ENCODE data around the gene REEP1. TPM values are rescaled to one million over a fixed set of nuclear protein-coding genes. Genes with fewer than 3 reads are reported as not detected.
"Not testable (repeated sequence)": the region's sequence is repeated elsewhere in the genome, so short reads cannot be mapped to it uniquely, and the experiment has no call there.

The REEP1 gene
- total RNA-seq, 1 donor: 0.63 TPM

DNA sequence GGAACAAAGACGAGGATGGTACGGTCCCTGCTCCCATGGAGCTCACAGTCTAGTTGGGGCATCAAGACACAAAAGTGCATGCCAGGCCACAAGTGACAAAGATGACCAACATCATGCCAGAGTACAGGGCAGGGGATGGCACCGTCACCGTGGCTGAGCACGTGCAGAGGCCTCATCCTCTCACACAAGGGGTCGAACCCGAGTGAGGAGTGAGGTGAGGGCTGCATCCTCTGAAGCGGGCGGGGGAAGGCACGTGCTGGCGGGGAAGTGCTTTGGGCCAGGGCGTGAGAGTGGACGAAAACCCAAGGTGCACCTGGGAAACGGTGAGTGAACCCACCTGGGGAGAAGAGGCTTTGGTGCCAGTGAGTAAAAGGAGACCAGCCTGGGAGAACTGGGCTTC lies 97.2 kb downstream of the REEP1 start:
- no peaks in the 10 kb centered on the region for H3K9me3 ChIP-seq (ENCODE audit: low read depth, low read length)
- peaks cover 40% of the 10 kb centered on the region for H3K4me1 ChIP-seq (ENCODE audit: insufficient read depth, low read length)
- no peaks in the 10 kb centered on the region for H3K27me3 ChIP-seq (ENCODE audit: insufficient read depth, low read length)
- H3K4me3 ChIP-seq (ENCODE audit: low read length): no peak overlapping the region

- peaks cover 40% of the 10 kb centered on the region for H3K4me1 ChIP-seq (ENCODE audit: insufficient read depth, low read length)
- no peaks in the 10 kb centered on the region for H3K9me3 ChIP-seq (ENCODE audit: low read depth, low read length)
- H3K4me3 ChIP-seq (ENCODE audit: low read length): no peak overlapping the region
- H3K27me3 ChIP-seq (ENCODE audit: insufficient read depth, low read length): no peaks in the 10 kb centered on the region
These were observed 97.7 kb downstream of the REEP1 start for GRCh38 chr2:86239745-86240144.

GRCh38 chr2:86239326-86239725 lies 98.1 kb downstream of the REEP1 start:
- Histone ChIP-seq H3K9me3 (ENCODE audit: low read depth, low read length) (no peaks in the 10 kb centered on the region), H3K27me3 (ENCODE audit: insufficient read depth, low read length) (no peaks in the 10 kb centered on the region), H3K4me1 (ENCODE audit: insufficient read depth, low read length) (peaks cover 36% of the 10 kb centered on the region), H3K4me3 (ENCODE audit: low read length) (no peak overlapping the region)

- no peaks in the 10 kb centered on the region for H3K9me3 ChIP-seq (ENCODE audit: low read depth, low read length)
- no peak overlapping the region for H3K4me3 ChIP-seq (ENCODE audit: low read length)
- H3K27me3 ChIP-seq (ENCODE audit: insufficient read depth, low read length): no peaks in the 10 kb centered on the region
- peaks cover 26% of the 10 kb centered on the region for H3K4me1 ChIP-seq (ENCODE audit: insufficient read depth, low read length)
These were observed 99.1 kb downstream of the REEP1 start for GRCh38 chr2:86238354-86238753.

- Histone ChIP-seq H3K27me3 (ENCODE audit: insufficient read depth, low read length) (no peaks in the 10 kb centered on the region), H3K9me3 (ENCODE audit: low read depth, low read length) (no peaks in the 10 kb centered on the region), H3K4me1 (ENCODE audit: insufficient read depth, low read length) (peaks cover 23% of the 10 kb centered on the region), H3K4me3 (ENCODE audit: low read length) (no peak overlapping the region)
These were observed 100.3 kb downstream of the REEP1 start for GRCh38 chr2:86237172-86237571.

DNA sequence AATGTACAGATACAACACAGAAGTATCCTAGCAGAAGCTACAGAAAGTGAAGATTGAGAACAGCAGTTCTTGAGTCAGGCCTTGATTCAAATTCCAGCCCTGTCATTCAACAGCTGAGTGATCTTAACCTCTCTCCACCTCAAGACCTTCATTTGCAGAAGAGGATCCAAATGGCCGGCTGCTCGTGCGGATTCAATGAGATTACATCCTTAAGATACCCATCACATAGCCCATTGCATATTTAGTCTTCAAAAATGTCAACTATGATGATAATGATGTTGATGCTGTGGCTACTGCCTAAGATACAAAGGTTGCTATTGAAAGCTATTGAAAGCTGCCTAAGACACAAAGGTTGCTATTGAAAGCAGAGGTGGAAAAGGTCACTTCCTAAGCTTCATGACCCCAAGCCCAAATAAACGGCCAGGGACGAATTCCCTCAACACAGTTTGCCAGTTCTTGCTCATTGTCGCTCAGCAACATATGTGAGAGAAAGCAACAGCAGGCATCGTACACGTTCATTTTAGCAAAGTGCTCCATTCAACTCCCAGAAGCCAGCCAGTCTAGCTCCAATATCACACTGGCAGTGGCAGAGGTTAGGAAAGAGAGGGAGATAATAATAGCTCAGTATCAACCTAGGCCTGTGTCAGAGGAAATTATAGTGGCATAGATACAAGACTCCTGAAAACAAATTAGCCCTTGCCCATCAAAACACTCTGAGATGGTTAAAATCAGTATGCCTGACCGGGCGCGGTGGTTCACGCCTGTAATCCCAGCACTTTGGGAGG lies 102.0 kb downstream of the REEP1 start:
- no peaks in the 10 kb centered on the region for H3K9me3 ChIP-seq (ENCODE audit: low read depth, low read length)
- no peak overlapping the region for H3K4me3 ChIP-seq (ENCODE audit: low read length)
- H3K27me3 ChIP-seq (ENCODE audit: insufficient read depth, low read length): no peaks in the 10 kb centered on the region
- peaks cover 14% of the 10 kb centered on the region for H3K4me1 ChIP-seq (ENCODE audit: insufficient read depth, low read length)

GRCh38 chr2:86234563-86235131 lies 102.8 kb downstream of the REEP1 start:
- H3K27me3 ChIP-seq (ENCODE audit: insufficient read depth, low read length): no peaks in the 10 kb centered on the region
- no peak overlapping the region for H3K4me3 ChIP-seq (ENCODE audit: low read length)
- H3K4me1 ChIP-seq (ENCODE audit: insufficient read depth, low read length): peaks cover 14% of the 10 kb centered on the region
- H3K9me3 ChIP-seq (ENCODE audit: low read depth, low read length): no peaks in the 10 kb centered on the region

DNA sequence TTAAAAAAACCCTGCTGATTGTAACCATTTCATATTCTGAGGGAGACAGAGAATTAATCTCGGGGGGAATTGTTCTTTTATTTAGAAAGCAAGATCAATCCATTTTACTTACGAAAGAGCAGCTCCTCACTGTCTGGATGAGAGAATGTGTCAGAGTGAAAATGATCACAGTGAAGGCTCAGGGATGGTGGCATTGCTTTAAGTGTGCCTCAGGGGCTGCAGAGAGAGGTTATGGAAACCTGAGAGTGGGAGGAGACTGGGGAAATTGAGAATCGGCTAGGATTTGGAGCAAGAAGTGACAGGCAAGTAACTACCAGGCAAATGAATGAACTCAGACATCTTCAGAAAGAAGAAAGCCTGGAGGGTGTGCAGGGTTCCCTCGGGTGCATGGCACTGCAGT lies 104.0 kb downstream of the REEP1 start:
- H3K4me1 ChIP-seq (ENCODE audit: insufficient read depth, low read length): peaks cover 14% of the 10 kb centered on the region

GRCh38 chr2:86232910-86233309 lies 104.5 kb downstream of the REEP1 start:
- no peaks in the 10 kb centered on the region for H3K9me3 ChIP-seq (ENCODE audit: low read depth, low read length)
- H3K27me3 ChIP-seq (ENCODE audit: insufficient read depth, low read length): no peaks in the 10 kb centered on the region
- H3K4me1 ChIP-seq (ENCODE audit: insufficient read depth, low read length): peaks cover 14% of the 10 kb centered on the region
- no peak overlapping the region for H3K4me3 ChIP-seq (ENCODE audit: low read length)

More for the DNA sequence above, 104.0 kb downstream of the REEP1 start:
- Histone ChIP-seq H3K9me3 (ENCODE audit: low read depth, low read length) (no peaks in the 10 kb centered on the region), H3K4me3 (ENCODE audit: low read length) (no peak overlapping the region), H3K27me3 (ENCODE audit: insufficient read depth, low read length) (no peaks in the 10 kb centered on the region)

- no peaks in the 10 kb centered on the region for H3K9me3 ChIP-seq (ENCODE audit: low read depth, low read length)
- no peaks in the 10 kb centered on the region for H3K27me3 ChIP-seq (ENCODE audit: insufficient read depth, low read length)
- H3K4me1 ChIP-seq (ENCODE audit: insufficient read depth, low read length): peaks cover 19% of the 10 kb centered on the region
- H3K4me3 ChIP-seq (ENCODE audit: low read length): no peak overlapping the region
These were observed 105.0 kb downstream of the REEP1 start for GRCh38 chr2:86232373-86232784.

DNA sequence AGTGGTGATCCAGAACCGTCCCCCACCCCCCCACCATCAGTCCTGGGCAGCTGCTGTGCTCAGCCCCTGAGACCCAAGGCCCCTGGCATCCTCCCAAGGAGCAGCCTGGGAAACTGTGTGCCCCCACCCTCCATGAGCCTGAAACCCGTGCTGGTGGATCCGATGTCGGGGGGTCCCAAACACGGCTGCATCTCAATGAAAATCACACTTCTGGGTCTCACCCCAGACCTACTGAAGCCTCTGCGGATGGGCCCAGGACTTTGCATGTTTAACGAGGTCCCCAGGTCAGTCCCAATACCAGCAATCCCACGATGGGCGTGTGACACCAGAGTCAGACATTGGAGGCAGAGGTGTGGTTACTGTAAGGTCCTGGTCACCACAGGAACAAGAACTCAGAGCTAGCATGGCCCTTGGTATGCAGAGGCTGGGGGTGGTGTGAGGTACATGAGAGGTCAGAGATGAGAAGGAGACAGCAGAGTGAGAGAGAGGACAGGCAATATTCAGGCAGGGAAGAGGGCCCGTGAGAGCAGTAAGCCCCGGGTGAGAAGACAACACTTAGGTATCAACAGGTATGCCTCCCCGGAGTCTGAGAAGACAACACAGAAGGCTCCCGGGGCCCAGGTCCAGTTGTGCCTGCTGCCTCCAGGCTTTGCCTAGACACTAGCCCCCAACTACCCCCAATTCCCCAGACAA lies 105.6 kb downstream of the REEP1 start:
- no peaks in the 10 kb centered on the region for H3K27me3 ChIP-seq (ENCODE audit: insufficient read depth, low read length)
- peaks cover 24% of the 10 kb centered on the region for H3K4me1 ChIP-seq (ENCODE audit: insufficient read depth, low read length)
- H3K9me3 ChIP-seq (ENCODE audit: low read depth, low read length): no peaks in the 10 kb centered on the region
- no peak overlapping the region for H3K4me3 ChIP-seq (ENCODE audit: low read length)

DNA sequence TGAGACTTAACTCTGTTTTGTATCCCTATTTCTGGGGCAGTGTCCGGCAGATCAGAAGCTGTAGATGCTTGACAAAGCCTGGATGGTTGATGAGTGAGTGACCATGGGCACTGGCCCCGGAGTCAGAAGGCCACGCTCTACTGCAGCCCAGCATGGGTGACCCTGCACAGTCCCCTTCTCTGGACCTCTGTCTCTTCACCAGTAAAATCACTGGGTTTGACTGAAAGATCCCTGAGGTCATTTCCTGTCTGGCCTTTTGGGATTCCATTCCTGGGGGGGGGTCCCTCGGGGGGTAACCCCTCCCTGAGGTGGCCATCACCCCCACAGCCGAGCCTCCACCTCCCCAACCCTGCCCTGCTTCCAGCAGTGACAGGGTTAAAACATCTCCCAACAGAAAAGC lies 106.5 kb downstream of the REEP1 start:
- no peaks in the 10 kb centered on the region for H3K27me3 ChIP-seq (ENCODE audit: insufficient read depth, low read length)
- no peak overlapping the region for H3K4me3 ChIP-seq (ENCODE audit: low read length)
- H3K9me3 ChIP-seq (ENCODE audit: low read depth, low read length): no peaks in the 10 kb centered on the region
- peaks cover 33% of the 10 kb centered on the region for H3K4me1 ChIP-seq (ENCODE audit: insufficient read depth, low read length)

- Histone ChIP-seq H3K27me3 (ENCODE audit: insufficient read depth, low read length) (no peaks in the 10 kb centered on the region), H3K4me1 (ENCODE audit: insufficient read depth, low read length) (peaks cover 48% of the 10 kb centered on the region), H3K9me3 (ENCODE audit: low read depth, low read length) (no peaks in the 10 kb centered on the region), H3K4me3 (ENCODE audit: low read length) (no peak overlapping the region)
These were observed 108.2 kb downstream of the REEP1 start for GRCh38 chr2:86229221-86229620.

- H3K27me3 ChIP-seq (ENCODE audit: insufficient read depth, low read length); H3K4me3 ChIP-seq (ENCODE audit: low read length); H3K9me3 ChIP-seq (ENCODE audit: low read depth, low read length): not testable (repeated sequence)
- peaks cover 48% of the 10 kb centered on the region for H3K4me1 ChIP-seq (ENCODE audit: insufficient read depth, low read length)
These were observed 108.9 kb downstream of the REEP1 start for GRCh38 chr2:86228574-86228973.

DNA sequence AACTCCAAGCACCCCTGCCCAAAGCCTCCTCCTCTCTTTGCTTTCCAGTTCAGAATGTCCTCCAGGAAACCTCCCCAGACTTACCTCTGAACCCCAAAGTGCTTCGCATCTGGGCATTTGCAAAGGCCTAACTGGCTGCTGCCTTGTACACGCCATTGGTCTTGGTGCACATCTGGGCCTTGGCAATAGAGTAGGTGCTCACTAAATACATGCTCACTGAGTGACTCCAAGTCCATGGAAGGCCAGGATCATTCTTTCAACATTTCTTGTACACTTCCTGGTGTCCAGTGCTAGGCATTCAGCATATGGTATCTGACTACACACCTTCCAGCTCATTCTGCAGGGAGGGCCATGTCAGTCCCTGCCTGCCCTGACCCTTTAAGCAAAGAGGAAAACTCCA lies 109.7 kb downstream of the REEP1 start:
- Histone ChIP-seq H3K9me3 (ENCODE audit: low read depth, low read length) (no peaks in the 10 kb centered on the region), H3K4me1 (ENCODE audit: insufficient read depth, low read length) (peaks cover 48% of the 10 kb centered on the region)

More for the DNA sequence above, 109.7 kb downstream of the REEP1 start:
- Histone ChIP-seq H3K27me3 (ENCODE audit: insufficient read depth, low read length) (no peaks in the 10 kb centered on the region), H3K4me3 (ENCODE audit: low read length) (no peak overlapping the region)

Data from mononuclear cell (primary cell).